NCI-H345 treated with DMSO at 0.1 percent for 48 hours (cell line): ENCODE results near the gene INPP4B.

Experiments
- DNase-seq: peaks from one replicate; lab custom pipeline; 2025; ENCODE audit not compliant: unreplicated experiment; lab: John Stamatoyannopoulos, UW

The INPP4B gene

DNA sequence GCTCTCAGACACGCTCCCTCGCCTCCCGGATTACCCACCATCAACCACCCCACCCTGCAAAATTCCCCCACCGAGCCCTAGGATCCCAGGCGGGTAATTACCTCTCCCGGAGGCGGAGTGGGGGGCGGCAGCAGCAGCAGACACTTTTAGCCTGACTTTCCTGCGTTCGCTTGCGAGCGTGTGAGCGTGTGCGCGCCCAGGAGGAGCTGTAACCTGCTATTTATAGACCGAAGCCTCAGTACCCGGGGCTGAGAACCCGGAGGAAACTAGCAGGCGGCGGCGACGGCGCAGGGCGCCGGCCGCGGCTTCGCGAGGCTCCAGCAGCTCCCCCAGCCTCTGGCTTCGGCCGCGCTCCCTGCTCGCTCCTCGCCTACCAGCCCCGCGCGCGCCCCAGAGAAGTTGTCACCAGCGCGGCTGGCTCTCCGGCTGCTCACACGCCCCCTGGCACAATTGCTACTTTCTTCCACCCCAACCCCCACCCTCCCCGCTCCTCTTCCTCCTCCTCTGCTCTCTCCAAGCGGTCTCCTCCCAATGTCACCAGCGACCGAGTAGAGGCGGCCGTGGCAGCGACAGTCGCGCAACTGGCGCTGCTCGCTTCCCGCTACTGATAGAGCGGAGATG, at the start of gene INPP4B:
INPP4B (minus strand) TSS at position 194 of the 621 bp plus-strand sequence.
- peak; percentile 26 for DNase-seq

- DNase-seq: no peak
Observed at GRCh38 chr4:142893012-142893411, 46.9 kb upstream of the INPP4B start.

DNA sequence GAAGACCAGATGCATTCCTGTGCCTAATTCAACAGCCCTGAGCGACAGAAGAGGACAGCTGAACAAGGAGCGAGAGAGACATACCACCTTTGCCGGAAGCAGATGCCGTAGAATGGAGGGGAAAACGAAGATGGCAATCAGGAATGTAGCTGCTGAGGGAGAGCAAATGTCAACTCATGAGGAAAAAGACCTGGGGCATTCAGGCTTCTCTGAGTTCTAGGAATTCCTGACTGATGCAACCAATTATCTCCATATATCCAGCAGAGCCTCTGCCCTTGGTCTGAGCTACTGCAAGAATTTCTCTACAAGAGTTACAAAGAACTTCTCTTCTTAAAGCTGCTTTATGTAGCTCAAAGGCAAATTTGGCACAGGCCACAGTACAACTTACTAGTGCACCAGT, 40.5 kb upstream of the INPP4B start:
- DNase-seq: no peak

DNA sequence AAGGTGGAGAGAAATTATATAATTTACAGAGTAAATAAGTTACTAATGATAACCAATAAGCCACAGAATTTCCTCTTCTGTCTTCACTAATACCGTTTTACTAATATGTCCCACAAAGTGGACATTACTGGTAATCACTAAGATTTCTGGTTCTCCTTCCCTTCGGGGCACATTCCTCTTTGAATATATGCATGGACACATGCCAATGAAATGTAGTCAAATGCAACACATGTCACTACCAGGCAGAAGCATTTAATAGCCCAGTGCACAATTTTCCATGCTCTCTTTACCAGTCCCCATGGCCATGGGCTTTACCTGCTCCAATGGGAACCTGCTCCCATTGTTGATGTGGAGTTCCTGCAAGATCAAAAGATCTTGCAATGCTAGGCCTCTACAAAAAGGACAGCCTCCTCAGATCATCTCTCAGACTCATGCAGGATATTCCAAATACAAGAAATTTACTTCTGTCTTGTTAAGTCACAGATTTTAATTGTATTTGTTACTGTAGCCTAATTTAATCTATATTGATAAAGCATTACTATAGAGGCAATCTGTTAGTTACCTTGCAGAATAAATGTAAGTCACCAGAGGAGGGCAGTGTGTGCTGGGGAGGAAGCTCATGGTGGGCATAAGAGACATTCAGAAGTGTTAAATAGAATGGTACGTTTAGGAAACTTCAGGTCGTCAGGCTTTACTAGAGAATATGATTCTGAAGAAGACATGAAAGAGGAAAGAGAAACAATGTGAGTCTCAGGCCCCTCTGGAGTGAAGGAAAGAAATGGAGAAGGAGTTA, 37.1 kb upstream of the INPP4B start:
- no peak for DNase-seq

DNA sequence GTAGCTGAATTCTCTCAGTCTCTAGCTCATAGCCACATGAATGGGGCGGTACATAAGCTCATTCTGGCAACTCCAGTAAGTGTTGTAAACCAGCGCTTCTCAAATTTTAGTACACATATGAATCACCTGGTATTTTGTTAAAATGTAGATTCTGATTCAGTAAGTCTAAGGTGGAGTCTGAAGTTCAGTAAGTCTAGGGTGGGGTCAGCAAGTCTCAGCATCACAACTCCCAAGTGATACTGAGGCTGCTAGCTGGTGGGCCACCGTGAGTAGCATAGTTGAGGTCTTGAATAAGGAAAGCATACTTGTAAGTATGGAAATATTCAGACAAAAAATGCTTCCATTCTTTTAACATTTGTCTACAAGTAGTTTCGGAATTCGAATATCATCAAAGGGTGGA, 36.1 kb upstream of the INPP4B start:
- no peak for DNase-seq

DNA sequence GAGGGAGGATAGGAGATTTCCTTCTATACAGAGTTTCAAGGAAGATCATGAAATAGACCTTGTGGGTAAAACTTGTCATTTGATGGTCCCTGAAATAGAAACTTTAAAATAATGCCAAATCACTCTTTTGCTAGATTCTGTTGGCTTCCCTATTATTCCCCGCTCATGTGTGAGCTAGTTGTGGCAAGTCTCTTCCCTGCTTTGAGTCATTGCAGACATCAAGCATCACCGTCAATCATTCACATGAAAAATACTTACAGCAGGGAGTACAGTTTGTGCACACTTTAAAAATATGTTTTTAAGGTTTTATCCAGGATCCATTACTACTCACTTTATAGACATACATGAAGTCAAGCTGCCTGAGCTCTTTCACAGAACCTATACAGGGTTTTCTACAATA, 35.2 kb upstream of the INPP4B start:
- DNase-seq: no peak

GRCh38 chr4:142875117-142875516, 29.0 kb upstream of the INPP4B start:
- DNase-seq: no peak

DNA sequence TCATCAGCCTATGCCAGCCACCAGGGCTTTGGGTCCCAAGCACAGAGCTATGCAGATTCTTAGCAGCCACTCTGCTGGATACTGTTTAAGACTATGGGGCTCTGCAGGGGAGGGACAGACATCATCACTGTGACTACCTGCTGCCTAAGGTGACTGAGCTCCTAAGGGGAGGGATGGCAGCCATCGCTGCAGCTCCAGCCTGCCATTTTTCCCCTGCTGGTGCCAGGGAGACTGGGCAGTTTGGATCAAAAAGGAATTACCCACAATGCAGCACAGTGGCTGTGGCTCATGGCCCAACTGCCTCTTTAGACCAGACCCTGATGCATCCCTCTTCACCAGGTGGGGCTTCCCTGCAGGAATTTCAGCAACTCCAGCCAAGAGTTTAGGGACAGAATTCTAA, 28.6 kb upstream of the INPP4B start:
- no peak for DNase-seq

DNA sequence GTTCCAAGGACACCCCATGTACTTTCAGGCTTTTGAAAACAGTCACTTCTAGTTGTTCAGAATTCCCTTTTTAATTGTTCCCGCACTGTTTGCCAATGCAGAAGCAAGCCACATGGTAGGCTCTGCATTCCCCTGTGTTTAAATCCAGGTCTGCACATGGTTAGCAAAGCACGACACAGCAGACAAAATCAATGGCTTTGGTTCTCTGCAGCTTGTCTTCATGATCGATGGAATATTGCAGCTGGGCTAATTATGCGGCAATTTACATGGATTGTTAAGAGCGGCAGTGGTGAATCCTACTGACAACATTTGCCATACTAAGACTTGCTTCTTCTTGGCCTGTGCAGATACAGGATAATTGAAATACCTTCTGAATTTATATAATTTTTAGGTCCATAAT, 20.6 kb upstream of the INPP4B start:
- no peak for DNase-seq

GRCh38 chr4:142861351-142861750, 15.2 kb upstream of the INPP4B start:
- DNase-seq: no peak

DNA sequence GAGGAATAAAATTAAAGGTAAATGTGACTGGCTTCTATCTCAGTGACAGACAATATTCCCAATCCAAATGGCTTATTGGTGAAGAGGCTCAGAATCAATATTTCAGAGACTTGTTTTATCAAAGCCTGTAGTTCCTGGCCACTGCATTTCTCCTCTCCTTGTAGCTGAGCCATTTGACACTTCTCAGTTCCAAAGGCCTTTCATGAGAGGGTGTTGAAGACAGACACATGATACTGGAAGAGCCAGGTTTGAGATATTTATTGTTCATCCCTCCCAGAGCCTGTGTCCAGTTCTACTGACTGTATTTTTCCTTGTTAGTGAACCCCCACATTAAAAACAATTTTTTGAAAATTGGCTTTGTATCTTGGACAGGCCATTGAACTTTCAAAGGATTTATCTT, 12.9 kb upstream of the INPP4B start:
- no peak for DNase-seq

DNA sequence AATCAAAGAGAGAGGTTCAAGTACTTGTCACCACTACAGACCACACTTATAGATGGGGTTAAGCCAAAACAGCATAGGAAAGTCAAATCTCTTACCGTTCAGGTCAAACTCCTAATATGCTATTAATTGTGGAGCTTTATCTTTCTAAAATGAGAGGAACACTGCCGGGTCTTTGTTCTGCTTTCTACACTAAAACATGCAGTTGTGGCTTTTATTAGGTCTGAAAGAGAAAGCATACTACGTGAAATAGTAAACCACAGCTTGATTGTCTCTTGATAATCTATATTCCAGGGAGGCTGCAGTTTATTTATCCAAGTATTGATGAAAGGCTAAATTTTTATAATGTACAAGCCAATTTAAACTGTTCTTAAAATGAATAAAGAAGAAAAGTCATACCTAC, 12.3 kb upstream of the INPP4B start:
- no peak for DNase-seq

DNA sequence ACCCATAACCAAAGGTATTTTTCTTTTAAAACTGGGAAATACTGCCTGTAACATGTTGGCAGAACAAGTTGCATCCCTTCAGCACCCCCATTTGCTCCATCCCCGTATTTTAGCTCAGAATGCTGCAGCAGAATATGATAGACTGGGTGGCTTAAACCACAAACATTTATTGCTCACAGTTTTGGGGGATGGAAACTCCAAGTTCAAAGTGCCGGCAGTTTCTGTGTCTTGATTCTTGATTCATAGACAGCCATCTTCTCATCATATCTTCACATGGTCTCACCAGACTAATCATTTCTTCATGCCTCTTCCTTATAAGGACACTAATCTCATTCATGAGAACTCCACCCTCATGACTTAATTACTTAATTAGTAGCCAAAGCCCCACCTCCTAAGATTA, 10.5 kb upstream of the INPP4B start:
- no peak for DNase-seq

GRCh38 chr4:142850478-142850877, 4.4 kb upstream of the INPP4B start:
- no peak for DNase-seq

- DNase-seq: peak; percentile 38
Observed at GRCh38 chr4:142846729-142847596, 862 bp upstream of the INPP4B start.

DNA sequence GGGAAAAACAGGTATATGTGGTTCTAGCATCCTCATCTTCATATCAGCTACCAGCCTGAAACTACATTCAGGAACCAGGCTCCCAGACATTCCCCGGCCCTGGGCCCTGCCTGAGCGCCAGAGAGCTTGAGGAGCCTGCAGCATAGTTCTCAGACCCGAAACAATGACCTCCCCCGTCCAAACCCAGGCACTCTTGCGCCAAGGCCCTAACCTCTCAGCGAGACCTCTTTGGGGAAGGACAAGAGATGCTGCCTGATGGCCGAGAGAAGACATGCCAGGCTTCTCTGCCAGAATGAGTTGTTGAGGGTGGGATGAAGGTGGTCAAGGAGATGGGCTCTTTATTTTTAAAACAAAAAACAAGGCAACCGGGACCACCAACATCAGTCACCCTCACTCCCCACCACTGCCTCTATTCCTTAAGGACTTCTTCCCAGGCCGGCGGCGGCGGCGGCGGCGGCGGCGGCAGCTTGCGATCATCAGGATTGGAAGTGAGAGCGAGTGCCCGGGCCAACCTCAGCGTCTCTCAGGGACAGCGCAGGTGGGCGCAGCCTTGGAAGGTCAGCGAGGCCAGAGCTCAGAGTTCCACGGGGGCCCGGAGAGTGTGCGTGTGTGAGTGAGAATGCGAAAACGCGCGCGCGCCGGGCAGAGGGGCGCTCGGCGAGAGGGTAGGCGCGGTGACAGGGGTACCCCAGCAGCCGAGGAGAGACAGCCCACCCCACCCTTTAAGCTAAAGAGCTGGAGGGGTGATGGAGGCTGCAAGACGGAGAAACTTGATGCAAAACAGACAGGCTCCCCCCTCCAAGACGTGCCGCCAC, 601 bp downstream of the INPP4B start:
- DNase-seq: no peak

- DNase-seq: no peak
Observed at GRCh38 chr4:142844782-142845181, 1.3 kb downstream of the INPP4B start.

DNA sequence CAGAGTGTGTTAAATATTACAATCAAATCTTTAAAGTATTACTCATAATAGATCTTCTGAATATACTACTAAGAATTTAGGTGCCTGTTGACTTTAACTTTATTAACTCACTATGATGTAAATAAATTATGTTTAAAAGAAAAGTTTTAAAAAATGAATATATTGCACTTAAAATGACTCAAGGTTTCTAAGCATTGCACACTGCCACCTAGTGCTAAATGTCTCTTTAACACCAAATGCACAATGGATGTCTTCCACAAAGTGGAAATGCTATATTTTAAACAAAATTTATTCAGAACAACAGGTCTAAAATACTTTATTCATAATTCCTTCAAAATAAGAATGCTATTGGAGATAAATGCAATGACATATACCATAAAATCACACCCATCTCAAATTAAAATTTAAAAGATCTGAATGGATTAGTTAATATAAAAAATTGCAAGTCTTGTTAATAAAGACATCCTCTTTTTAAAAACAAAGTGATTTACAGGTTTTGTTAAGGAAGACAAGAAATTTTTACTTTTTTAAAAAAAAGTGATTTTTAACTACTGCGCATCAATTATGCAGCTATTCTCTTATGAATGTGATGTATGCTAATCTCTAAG, 5.5 kb downstream of the INPP4B start:
- DNase-seq: peak; percentile 6

- DNase-seq: no peak
Observed at GRCh38 chr4:142838778-142839177, 7.3 kb downstream of the INPP4B start.

DNA sequence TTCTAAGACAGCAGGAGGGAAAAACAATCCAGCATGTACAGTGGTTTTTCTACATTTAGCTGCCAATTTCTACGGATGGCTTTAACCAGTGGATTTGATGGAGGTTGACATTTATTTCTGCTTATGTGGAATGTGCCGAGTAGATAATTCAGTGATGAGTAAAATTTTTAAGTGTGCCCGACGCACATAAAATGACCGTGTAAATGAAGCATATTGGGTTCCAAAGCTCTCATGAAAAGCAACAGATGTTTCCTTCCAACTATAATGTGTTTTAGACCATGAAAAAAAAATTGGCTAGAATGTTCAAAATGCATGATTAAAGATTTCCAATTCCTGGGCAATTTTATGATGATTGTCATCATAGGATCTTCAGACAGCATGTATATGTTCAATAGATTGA, 14.1 kb downstream of the INPP4B start:
- no peak for DNase-seq
